Adrenal gland (tissue), 12 donors: Measurements from ENCODE around the gene UBE2D4. TPM values are rescaled to one million over a fixed set of nuclear protein-coding genes. Genes with fewer than 3 reads are reported as not detected.

Source experiments
- DNase-seq, 7 donors: peaks; one replicate each; pipeline ENCODE4 v3.0.0-alpha.2; 2019 to 2020
- H3K27ac ChIP-seq, 5 donors: fragments of 200-600 bp; sonication (generic) in 4 of 5; 1 replicate in 3 of 5; 2 replicates in 2 of 5; pipeline versions ENCODE4 v1.5.1 to v1.8.0; 2016 to 2020; ENCODE audit warnings: mild to moderate bottlenecking in 1 of 5
- H3K27me3 ChIP-seq: fragments of 200-600 bp; 2 replicates; pipeline ENCODE4 v1.8.0; 2021
- H3K36me3 ChIP-seq, 2 donors: fragments of 200-600 bp; replicated peaks in 1 of 2; 1 replicate in 1 of 2; 2 replicates in 1 of 2; pipeline versions ENCODE4 v1.5.1 to v1.8.0; 2018 to 2022
- H3K4me1 ChIP-seq, 2 donors: fragments of 200-600 bp; replicated peaks in 1 of 2; 1 replicate in 1 of 2; 2 replicates in 1 of 2; pipeline versions ENCODE4 v1.5.1 to v1.8.0; 2018 to 2021
- H3K4me3 ChIP-seq, 4 donors: fragments of 200-600 bp; sonication (generic) in 3 of 4; one replicate each; pipeline ENCODE4 v1.5.1; 2016 to 2018
- H3K9me3 ChIP-seq, 3 donors: fragments of 200-600 bp; sonication (generic) in 1 of 3; replicated peaks in 1 of 3; 1 replicate in 2 of 3; 2 replicates in 1 of 3; pipeline versions ENCODE4 v1.5.1 to v1.8.0; 2016 to 2021
- POLR2A ChIP-seq, 2 donors: fragments of 450-650 bp; IDR thresholded peaks; one replicate each; pipeline ENCODE4 v1.6.1; 2017; ENCODE audit warnings: antibody characterized with exemption in 2 of 2, mild to moderate bottlenecking in 2 of 2, moderate library complexity in 1 of 2
- WGBS, 4 donors: extraction: QIAGEN DNeasy Blood & Tissue Kit in 2 of 4; methylation state at CpG; one replicate each; pipeline versions ENCODE4 v1.1.5 to v1.1.7; 2013 to 2017; 5-methylcytosine and 5-hydroxymethylcytosine counted together
- intact Hi-C, 2 donors: fragments of 100-400 bp; cut with DNase I; formaldehyde crosslinking; loops; one replicate each; pipeline versions ENCODE4 v1.14.1 to v1.15.0; 2022 to 2023
- polyA plus RNA-seq, 3 donors: library from polyadenylated mRNA; stranded (reverse); fragments of 200-250 nt in 2 of 3; fragments of 350-450 nt in 1 of 3; fragmentation: Illumina TruSeq in 1 of 3; extraction: RNeasy Lipid Tissue Mini Kit (QIAGEN cat#74804) in 1 of 3; gene quantifications; one replicate each; pipeline ENCODE4 v1.2.3, GENCODE V29; 2013 to 2014
- total RNA-seq, 9 donors: library from RNA; depleted of rRNA in 4 of 9; stranded (reverse); fragments of >200 nt in 4 of 9; fragments of 120-200 nt in 1 of 9; fragmentation: NEBNext Ultra II Directional in 1 of 9; extraction: Animal tissue kit (Norgen Biotek cat#: 25700) in 1 of 9; gene quantifications; one replicate each; pipeline versions ENCODE4 v1.1.0 to v1.2.4, GENCODE V29; 2013 to 2023
- TF ChIP-seq, protein P1 (sequence below), 6 experiments: fragments of 450-650 bp in 4 of 6; fragments of 200-600 bp in 2 of 6; sonication (generic) in 1 of 6; IDR thresholded peaks; 1 replicate in 5 of 6; 2 replicates in 1 of 6; pipeline versions ENCODE4 v1.5.1 to v1.8.0; 2016 to 2021; ENCODE audit warnings: antibody characterized with exemption in 6 of 6, mild to moderate bottlenecking in 2 of 6, moderate library complexity in 1 of 6
- donor health status: healthy with polysubstance abuse.
- donor health status: Bipolar disorder and iron deficiency.
- donor health status: DM: yes; HTN: yes; CAD: no.
- donor health status: DM: no; HTN: no; CAD: no.
- donor health status: DM: no; HTN: no; CAD: no.
- donor health status: DM: yes; HTN: yes; CAD: no.

UBE2D4 gene
- total and polyA plus RNA-seq, 12 donors: 29.1 to 76.8 (median 41.1) TPM

DNA sequence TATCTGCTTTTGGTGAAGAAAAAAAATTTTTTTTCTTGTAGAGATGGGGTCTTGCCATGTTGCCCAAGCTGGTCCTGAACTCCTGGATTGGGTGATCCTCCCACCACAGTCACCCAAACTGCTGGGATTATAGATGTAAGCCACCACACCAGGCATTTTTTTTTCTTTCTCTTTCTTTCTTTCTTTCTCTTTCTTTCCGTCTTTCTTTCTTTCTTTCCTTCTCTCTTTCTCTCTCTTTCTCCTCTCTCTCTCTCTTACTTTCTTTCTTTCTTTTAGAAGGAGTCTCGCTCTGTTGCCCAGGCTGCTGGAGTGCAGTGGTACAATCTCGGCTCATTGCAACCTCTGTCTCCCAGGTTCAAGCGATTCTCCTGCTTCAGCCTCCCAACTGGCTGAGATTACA is 3.5 kb upstream of the UBE2D4 start:
- TF ChIP-seq POLR2A (IDR thresholded peaks at IDR 0.05): no peak
- TF ChIP-seq, protein P1, sequence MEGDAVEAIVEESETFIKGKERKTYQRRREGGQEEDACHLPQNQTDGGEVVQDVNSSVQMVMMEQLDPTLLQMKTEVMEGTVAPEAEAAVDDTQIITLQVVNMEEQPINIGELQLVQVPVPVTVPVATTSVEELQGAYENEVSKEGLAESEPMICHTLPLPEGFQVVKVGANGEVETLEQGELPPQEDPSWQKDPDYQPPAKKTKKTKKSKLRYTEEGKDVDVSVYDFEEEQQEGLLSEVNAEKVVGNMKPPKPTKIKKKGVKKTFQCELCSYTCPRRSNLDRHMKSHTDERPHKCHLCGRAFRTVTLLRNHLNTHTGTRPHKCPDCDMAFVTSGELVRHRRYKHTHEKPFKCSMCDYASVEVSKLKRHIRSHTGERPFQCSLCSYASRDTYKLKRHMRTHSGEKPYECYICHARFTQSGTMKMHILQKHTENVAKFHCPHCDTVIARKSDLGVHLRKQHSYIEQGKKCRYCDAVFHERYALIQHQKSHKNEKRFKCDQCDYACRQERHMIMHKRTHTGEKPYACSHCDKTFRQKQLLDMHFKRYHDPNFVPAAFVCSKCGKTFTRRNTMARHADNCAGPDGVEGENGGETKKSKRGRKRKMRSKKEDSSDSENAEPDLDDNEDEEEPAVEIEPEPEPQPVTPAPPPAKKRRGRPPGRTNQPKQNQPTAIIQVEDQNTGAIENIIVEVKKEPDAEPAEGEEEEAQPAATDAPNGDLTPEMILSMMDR (IDR thresholded peaks at IDR 0.05): no peak
- Histone ChIP-seq H3K4me1 (peaks cover 12 to 23% of the 10 kb centered on the region in 2 donors), H3K4me3 (no peak overlapping the region), H3K9me3 (no peaks in the 10 kb centered on the region), H3K36me3 (no peaks in the 10 kb centered on the region), H3K27ac (no peak overlapping the region), H3K27me3 (no peaks in the 10 kb centered on the region)
- WGBS, 4 donors: 93 to 97% (median 96%) methylated on average over 4 of the region's 4 CpGs
- intact Hi-C loops: no loop called here
- no peak for DNase-seq

DNA sequence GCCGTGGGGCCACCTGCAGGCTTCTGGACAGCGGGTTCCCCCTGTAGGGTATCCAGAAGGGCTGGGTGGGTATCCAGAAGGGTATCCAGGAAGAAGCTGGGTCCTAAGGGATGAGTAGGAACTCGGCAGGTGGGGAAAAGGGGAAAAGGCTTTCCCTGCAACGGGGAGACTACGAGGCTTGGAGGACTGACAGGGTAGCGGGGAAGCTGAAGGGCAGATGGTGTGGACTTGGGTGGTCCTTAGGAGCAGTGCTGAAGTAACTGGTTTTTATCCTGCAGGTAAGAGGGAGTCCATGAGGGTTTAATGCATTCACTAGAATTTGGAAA is 525 bp downstream of the UBE2D4 start:
- Histone ChIP-seq H3K36me3 (no peaks in the 10 kb centered on the region), H3K4me1 (peaks cover 3 to 18% of the 10 kb centered on the region in 2 donors), H3K27ac (peak overlapping the region; percentile 83 to 99 (median 94)), H3K4me3 (peak overlapping the region; percentile 18 to 73 (median 44)), H3K9me3 (no peaks in the 10 kb centered on the region), H3K27me3 (no peaks in the 10 kb centered on the region)
- TF ChIP-seq POLR2A (IDR thresholded peaks at IDR 0.05): no peak
- TF ChIP-seq, protein P1 (IDR thresholded peaks at IDR 0.05): peak in 1 of 6 experiments; percentile 8
- DNase-seq: no peak
- intact Hi-C loops: no loop called here
- WGBS, 4 donors: 3 to 5% (median 5%) methylated on average over 4 to 6 of the region's 6 CpGs

DNA sequence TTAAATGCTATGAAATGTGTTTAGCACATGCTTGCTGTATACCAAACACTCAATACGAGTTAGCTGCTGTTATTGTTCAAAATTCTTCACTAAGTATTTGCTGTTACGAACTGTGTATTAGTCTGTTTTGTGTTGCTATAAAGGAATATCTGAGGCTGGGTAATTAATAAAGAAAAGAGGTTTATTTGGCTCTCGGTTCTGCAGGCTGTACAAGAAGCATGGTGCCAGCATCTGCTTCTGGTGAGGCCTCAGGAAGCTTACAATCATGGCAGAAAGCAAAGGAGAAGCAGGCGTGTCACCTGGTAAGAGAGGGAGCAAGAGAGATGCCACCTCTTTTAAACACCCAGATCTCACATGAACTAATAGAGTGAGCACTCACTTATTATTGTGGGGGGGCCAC is 1.6 kb downstream of the UBE2D4 start:
- TF ChIP-seq, protein P1 (IDR thresholded peaks at IDR 0.05): no peak
- no peak for TF ChIP-seq POLR2A (IDR thresholded peaks at IDR 0.05)
- H3K9me3 ChIP-seq: no peaks in the 10 kb centered on the region
- DNase-seq: no peak
- 96 to 100% (median 97%) methylated on average over 4 of the region's 4 CpGs for WGBS, 4 donors
- no peaks in the 10 kb centered on the region for H3K27me3 ChIP-seq
- no peak overlapping the region for H3K4me3 ChIP-seq
- H3K36me3 ChIP-seq: no peaks in the 10 kb centered on the region
- intact Hi-C loops: no loop called here
- no peak overlapping the region for H3K27ac ChIP-seq
- peaks cover 0 to 15% of the 10 kb centered on the region in 2 donors for H3K4me1 ChIP-seq

DNA sequence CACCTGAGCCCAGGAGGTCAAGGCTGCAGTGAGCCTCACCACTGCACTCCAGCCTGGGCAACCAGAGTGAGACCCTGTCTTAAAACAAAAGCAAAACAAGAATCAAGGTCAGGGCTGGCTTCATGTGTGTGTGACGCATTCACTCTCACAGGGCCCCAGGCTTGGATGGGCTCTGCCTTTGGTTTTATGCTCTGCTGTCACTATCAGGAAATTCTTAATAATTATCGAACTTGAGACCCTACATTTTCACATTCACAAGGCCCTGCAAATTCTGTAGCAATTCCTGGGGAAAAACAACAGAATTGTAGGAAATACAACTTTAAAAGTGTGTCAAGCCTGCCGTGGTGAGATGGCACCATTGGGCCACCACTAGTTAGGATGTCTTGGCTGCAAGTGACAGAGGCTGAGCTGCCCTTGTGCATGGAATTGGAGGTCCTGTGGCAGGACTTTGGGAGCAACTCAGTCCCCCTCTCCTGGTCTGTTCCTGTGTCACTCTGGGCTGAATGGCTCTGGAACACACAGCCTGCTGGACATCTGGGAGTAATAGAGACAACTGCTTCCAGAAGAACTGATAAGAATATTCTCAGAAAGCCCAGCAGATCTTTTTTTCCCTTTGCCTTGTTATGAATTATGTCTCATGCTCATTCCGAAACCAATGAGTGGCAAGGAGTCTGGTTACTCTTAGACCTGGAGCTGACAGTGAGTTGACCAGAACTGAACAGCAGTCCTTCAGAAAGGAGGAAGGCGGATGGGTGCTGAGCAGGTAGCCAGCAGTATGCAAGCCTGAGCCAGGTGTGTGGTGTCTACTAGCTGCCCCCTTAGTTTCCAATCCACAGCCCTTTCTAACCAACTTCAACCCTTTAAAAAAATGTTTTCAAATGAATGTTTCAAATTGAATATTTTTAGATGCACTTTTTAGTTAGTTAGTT is 3.6 kb downstream of the UBE2D4 start:
- intact Hi-C loops: no loop called here
- WGBS, 4 donors: 94 to 98% (median 96%) methylated on average over 5 of the region's 5 CpGs

More for the DNA sequence above, 3.6 kb downstream of the UBE2D4 start:
- no peak for DNase-seq
- no peak overlapping the region for H3K4me3 ChIP-seq
- peaks cover 0 to 15% of the 10 kb centered on the region in 2 donors for H3K4me1 ChIP-seq
- H3K27ac ChIP-seq: no peak overlapping the region
- H3K27me3 ChIP-seq: no peaks in the 10 kb centered on the region
- no peaks in the 10 kb centered on the region for H3K9me3 ChIP-seq
- TF ChIP-seq, protein P1 (IDR thresholded peaks at IDR 0.05): no peak
- no peak for TF ChIP-seq POLR2A (IDR thresholded peaks at IDR 0.05)
- no peaks in the 10 kb centered on the region for H3K36me3 ChIP-seq
